ENCODE data around the gene ACP4.

The ACP4 gene

DNA sequence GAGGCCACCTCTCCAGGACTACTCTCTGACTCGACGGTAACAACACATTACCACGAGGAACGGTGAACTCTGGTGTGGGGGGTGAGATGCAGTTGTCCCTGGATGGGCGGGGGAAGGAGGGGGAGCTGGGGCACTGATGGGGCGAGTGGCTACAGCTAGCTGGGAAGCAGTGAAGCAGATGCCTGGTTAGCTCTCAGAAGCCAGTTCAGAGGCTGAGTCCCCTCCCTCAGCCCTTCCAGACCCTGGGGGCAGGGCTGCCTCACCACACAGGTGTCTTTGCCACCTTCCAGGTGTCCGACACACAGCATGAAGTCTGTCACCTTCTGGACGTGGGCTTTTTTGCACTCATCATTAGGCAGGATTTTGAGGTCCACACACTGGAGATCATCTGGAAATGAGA, 29.4 kb downstream of the ACP4 start:
- H3K27me3 ChIP-seq (replicated peaks), result peaks cover 19% of the 10 kb centered on the region
- in situ Hi-C loops (cut with HindIII; ENCODE audit: low pct_ligation_motif_present, low sequenced_read_pairs), result no loop called here
- TF ChIP-seq, protein P1, sequence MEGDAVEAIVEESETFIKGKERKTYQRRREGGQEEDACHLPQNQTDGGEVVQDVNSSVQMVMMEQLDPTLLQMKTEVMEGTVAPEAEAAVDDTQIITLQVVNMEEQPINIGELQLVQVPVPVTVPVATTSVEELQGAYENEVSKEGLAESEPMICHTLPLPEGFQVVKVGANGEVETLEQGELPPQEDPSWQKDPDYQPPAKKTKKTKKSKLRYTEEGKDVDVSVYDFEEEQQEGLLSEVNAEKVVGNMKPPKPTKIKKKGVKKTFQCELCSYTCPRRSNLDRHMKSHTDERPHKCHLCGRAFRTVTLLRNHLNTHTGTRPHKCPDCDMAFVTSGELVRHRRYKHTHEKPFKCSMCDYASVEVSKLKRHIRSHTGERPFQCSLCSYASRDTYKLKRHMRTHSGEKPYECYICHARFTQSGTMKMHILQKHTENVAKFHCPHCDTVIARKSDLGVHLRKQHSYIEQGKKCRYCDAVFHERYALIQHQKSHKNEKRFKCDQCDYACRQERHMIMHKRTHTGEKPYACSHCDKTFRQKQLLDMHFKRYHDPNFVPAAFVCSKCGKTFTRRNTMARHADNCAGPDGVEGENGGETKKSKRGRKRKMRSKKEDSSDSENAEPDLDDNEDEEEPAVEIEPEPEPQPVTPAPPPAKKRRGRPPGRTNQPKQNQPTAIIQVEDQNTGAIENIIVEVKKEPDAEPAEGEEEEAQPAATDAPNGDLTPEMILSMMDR (IDR thresholded peaks at IDR 0.05; ENCODE audit: low read depth, low read length, missing control alignments), result no peak

DNA sequence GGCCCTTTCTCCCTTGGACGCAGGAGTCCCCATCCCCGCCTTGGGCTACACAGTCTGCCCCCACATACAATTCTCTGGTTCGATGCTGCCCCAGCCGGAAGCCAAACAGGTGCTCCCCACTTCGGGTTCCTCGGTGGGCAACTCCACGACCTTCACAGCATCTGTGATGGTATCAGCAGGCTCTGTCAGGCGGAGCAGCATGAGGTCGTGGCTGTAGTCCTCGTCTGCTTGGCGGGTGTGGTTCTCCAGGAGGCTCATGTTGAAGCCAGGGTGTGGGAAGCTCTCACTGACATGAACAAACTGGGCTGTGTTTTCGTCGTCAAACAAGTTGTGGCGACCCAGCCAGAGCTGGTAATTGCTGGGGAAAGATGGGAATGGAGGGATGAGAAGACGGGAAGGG, 29.9 kb downstream of the ACP4 start:
- in situ Hi-C loops (cut with HindIII; ENCODE audit: low pct_ligation_motif_present, low sequenced_read_pairs), result no loop called here
- no peak overlapping the region for H3K27ac ChIP-seq

More for the DNA sequence above, 29.4 kb downstream of the ACP4 start:
- no peak for DNase-seq
- Histone ChIP-seq H3K4me3 (ENCODE audit: low read depth, low read length) (no peak overlapping the region), H3K36me3 (replicated peaks) (no peaks in the 10 kb centered on the region), H3K27ac (no peak overlapping the region)

DNA sequence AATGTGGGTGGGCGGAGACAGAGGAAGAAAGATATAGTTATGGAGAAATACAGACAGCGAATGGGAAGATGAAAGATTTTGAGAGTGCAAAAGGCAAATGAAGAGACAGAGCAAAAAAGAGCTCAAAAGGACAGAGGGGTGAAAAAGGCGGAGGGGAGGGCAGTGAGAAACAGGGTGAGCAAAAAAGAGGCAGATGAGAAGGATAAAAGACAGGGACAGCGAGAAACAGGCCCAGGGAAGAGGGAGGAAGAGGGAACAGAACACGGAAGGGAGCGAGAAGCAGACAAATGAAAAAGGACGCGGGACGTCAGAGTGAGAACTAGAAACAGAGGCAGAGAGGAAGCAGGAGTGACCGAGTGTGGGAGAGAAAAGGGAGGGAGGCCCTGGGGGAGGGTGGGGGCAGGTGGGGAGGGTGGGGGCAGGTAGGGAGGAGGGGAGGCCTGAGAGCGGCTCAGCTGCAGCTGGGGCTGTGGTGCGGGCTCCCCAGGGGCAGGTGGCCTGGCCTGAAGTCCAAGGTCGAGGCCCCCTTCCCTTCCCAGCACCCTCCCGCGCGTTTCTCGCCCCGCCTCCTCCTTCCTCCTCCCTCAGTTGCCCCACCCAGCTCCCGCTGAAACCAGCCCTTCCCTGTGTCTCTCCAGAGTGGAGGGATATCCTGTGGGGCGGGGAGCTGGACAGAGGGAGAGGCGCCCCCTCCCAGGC, 30.5 kb downstream of the ACP4 start:
- no peak for DNase-seq
- Histone ChIP-seq H3K27ac (no peak overlapping the region), H3K27me3 (replicated peaks) (peaks cover 19% of the 10 kb centered on the region), H3K36me3 (replicated peaks) (no peaks in the 10 kb centered on the region), H3K4me3 (ENCODE audit: low read depth, low read length) (no peak overlapping the region)
- in situ Hi-C loops (cut with HindIII; ENCODE audit: low pct_ligation_motif_present, low sequenced_read_pairs), result no loop called here
- TF ChIP-seq, protein P1 (IDR thresholded peaks at IDR 0.05; ENCODE audit: low read depth, low read length, missing control alignments), result no peak

More for the DNA sequence above, 29.9 kb downstream of the ACP4 start:
- Histone ChIP-seq H3K4me3 (ENCODE audit: low read depth, low read length) (no peak overlapping the region), H3K36me3 (replicated peaks) (no peaks in the 10 kb centered on the region), H3K27me3 (replicated peaks) (peaks cover 19% of the 10 kb centered on the region)
- DNase-seq, result no peak
- TF ChIP-seq, protein P1 (IDR thresholded peaks at IDR 0.05; ENCODE audit: low read depth, low read length, missing control alignments), result no peak

DNA sequence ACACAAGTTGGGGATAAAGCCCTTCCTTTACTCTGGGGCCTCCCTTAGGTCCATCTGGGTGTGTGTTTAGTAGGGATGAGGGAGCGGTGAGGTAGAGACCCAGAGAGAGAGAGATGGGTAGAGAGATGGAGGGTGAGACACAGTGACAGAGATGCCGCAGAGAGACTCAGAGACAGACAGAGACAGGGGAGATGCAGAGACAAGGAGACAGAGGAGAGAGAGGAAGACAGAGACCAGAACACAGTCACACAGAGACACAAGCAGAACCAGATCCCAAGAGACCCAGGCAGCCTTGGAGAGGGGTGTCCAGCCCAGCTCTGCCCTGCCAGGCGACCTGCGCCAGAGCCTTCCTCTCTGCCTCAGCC, 31.0 kb downstream of the ACP4 start:
- H3K4me3 ChIP-seq (ENCODE audit: low read depth, low read length), result no peak overlapping the region
- in situ Hi-C loops (cut with HindIII; ENCODE audit: low pct_ligation_motif_present, low sequenced_read_pairs), result no loop called here
- peaks cover 19% of the 10 kb centered on the region for H3K27me3 ChIP-seq (replicated peaks)
- DNase-seq, result no peak
- TF ChIP-seq, protein P1 (IDR thresholded peaks at IDR 0.05; ENCODE audit: low read depth, low read length, missing control alignments), result no peak
- no peak overlapping the region for H3K27ac ChIP-seq
- no peaks in the 10 kb centered on the region for H3K36me3 ChIP-seq (replicated peaks)

DNA sequence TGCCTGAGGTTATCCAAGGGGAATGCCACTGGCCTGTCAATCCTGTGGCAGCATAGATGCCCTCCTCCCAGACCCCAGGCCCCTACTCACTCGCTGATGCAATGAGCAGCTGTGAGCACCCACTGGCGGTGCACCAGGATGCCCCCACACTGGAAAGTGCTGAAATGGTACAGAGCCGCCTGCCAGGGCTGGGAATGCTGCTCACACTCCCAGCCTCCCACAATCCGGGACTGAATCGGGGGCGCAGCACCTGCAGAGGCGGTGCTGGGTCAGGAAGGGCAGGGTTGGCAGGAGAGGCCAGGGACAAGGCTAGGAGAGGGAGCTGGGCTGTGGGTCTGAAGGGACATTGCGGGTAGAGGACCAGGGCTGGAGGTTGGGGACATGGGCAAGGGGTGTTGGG, 31.4 kb downstream of the ACP4 start:
- in situ Hi-C loops (cut with HindIII; ENCODE audit: low pct_ligation_motif_present, low sequenced_read_pairs), result no loop called here
- DNase-seq, result no peak
- TF ChIP-seq, protein P1 (IDR thresholded peaks at IDR 0.05; ENCODE audit: low read depth, low read length, missing control alignments), result no peak
- peaks cover 19% of the 10 kb centered on the region for H3K27me3 ChIP-seq (replicated peaks)
- H3K4me3 ChIP-seq (ENCODE audit: low read depth, low read length), result no peak overlapping the region
- H3K27ac ChIP-seq, result no peak overlapping the region
- no peaks in the 10 kb centered on the region for H3K36me3 ChIP-seq (replicated peaks)

All from brain microvascular endothelial cell (primary cell).